ENCODE measurements around the gene POMGNT1.

Gene POMGNT1

DNA sequence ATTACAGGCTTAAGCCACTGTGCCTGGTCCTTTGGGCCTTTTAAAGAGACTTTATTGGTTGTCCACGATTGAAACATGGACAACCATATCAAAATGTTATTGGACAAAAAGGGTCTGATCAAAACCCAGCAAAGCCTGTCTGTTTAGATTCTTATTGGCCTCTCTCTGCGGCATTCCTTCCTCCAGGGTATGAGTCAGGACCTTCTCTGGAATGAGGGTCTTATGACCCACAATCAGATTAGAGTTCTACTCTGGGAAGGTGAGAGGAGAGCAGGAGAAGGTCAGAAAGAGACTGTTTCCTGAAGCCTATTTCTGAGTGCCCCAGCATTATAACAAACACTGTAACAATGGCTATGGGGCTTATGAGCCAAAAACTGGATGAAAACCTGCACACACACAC lies 12.8 kb upstream of the POMGNT1 start:
- Histone ChIP-seq H3K4me1 (peaks cover 15% of the 10 kb centered on the region), H3K27ac (no peak overlapping the region), H3K4me2 (no peak overlapping the region), H3K9me3 (no peaks in the 10 kb centered on the region), H3K36me3 (no peaks in the 10 kb centered on the region), H3K4me3 (no peak overlapping the region), H3K9ac (no peak overlapping the region), H3K27me3 (no peaks in the 10 kb centered on the region), H4K20me1 (no peaks in the 10 kb centered on the region)
- TF ChIP-seq Cebpa-rat (IDR thresholded peaks at IDR 0.05): no peak

DNA sequence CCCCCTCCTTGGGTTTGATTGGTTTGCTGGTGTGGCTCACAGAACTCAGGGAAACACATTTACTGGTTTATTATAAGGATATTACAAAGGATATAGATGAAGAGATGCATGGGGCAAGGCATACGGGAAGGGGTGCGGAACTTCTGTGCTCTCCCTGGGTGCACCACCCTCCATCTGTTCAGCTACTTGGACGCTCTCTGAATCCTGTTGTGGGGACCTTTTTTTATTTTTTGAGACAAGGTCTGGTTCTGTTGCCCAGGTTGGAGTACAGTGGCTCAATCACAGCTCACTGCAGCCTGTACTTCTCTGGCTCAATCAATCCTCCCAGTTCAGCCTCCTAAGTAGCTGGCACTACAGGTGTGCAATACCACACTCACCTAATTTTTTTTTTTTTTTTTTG lies 12.3 kb upstream of the POMGNT1 start:
- no peaks in the 10 kb centered on the region for H3K27me3 ChIP-seq
- no peaks in the 10 kb centered on the region for H3K36me3 ChIP-seq
- H3K4me3 ChIP-seq: no peak overlapping the region
- no peak overlapping the region for H3K4me2 ChIP-seq
- peaks cover 15% of the 10 kb centered on the region for H3K4me1 ChIP-seq
- no peaks in the 10 kb centered on the region for H4K20me1 ChIP-seq
- H3K9me3 ChIP-seq: no peaks in the 10 kb centered on the region
- no peak for TF ChIP-seq Cebpa-rat (IDR thresholded peaks at IDR 0.05)
- H3K9ac ChIP-seq: no peak overlapping the region
- H3K27ac ChIP-seq: no peak overlapping the region

GRCh38 chr1:46206399-46206798 lies 8.2 kb upstream of the POMGNT1 start:
- Histone ChIP-seq H3K9me3 (no peaks in the 10 kb centered on the region), H3K4me2 (no peak overlapping the region), H3K4me3 (no peak overlapping the region), H3K4me1 (peaks cover 45% of the 10 kb centered on the region), H3K36me3 (no peaks in the 10 kb centered on the region), H3K9ac (no peak overlapping the region), H3K27ac (no peak overlapping the region), H3K27me3 (peaks cover 9% of the 10 kb centered on the region; the same call in 1 of the 2 replicates), H4K20me1 (no peaks in the 10 kb centered on the region)
- no peak for TF ChIP-seq Cebpa-rat (IDR thresholded peaks at IDR 0.05)

DNA sequence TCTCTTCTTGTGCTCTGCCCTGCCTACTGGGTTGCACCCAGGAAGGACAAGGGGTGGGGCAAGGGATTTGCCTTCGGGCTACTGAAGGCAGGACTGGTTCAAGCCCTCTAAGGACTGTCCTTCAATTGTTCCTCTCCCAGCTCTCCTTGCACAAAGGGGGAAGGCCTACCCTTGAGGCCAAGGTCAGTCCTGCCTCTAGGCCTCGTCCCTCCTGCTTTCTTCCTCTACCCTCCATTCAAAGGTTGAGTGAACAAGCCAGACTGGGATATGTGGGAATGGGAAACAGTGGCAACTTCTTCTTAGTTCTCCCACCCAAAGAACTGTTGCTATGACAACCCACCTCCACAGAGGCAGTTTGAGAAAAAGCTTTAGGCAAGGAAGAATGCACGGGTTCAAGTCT lies 7.6 kb upstream of the POMGNT1 start:
- Histone ChIP-seq H4K20me1 (no peaks in the 10 kb centered on the region), H3K27me3 (peaks cover 9% of the 10 kb centered on the region; the same call in 1 of the 2 replicates), H3K27ac (no peak overlapping the region), H3K4me1 (peaks cover 45% of the 10 kb centered on the region), H3K4me2 (no peak overlapping the region), H3K36me3 (no peaks in the 10 kb centered on the region), H3K4me3 (no peak overlapping the region), H3K9ac (no peak overlapping the region), H3K9me3 (no peaks in the 10 kb centered on the region)
- no peak for TF ChIP-seq Cebpa-rat (IDR thresholded peaks at IDR 0.05)

- no peak for TF ChIP-seq Cebpa-rat (IDR thresholded peaks at IDR 0.05)
Measured at GRCh38 chr1:46205141-46205540, 6.9 kb upstream of the POMGNT1 start.

DNA sequence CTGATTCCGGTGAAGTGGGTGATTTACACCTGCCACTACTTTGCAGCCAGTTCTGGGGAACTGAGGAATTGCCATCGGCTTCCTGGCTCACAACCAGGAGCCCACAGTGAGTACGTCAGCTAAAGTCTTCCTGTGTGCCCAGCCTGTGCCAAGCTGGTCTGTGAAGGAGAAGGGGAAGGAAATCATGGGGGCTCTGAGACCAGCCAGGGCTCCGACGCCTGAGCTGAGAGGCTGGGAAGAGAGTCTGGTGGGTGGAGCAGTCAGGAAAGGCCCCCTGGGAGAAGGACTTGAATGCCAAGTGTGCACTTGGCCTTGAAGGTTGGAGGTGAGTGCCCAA lies 6.1 kb upstream of the POMGNT1 start:
- H3K9ac ChIP-seq: no peak overlapping the region
- H3K4me3 ChIP-seq: peak overlapping the region; percentile 75; the same call in 1 of the 2 replicates
- H3K4me2 ChIP-seq: peak overlapping the region; percentile 97
- no peaks in the 10 kb centered on the region for H3K36me3 ChIP-seq
- TF ChIP-seq Cebpa-rat (IDR thresholded peaks at IDR 0.05): no peak
- no peaks in the 10 kb centered on the region for H4K20me1 ChIP-seq
- H3K4me1 ChIP-seq: peaks cover 41% of the 10 kb centered on the region
- no peaks in the 10 kb centered on the region for H3K9me3 ChIP-seq
- peaks cover 9% of the 10 kb centered on the region; the same call in 1 of the 2 replicates for H3K27me3 ChIP-seq
- no peak overlapping the region for H3K27ac ChIP-seq

More at GRCh38 chr1:46205141-46205540, 6.9 kb upstream of the POMGNT1 start:
- Histone ChIP-seq H3K27me3 (peaks cover 9% of the 10 kb centered on the region; the same call in 1 of the 2 replicates), H3K4me1 (peaks cover 45% of the 10 kb centered on the region), H3K9ac (no peak overlapping the region), H4K20me1 (no peaks in the 10 kb centered on the region), H3K36me3 (no peaks in the 10 kb centered on the region), H3K9me3 (no peaks in the 10 kb centered on the region), H3K27ac (no peak overlapping the region), H3K4me3 (no peak overlapping the region), H3K4me2 (no peak overlapping the region)

- Histone ChIP-seq H3K36me3 (no peaks in the 10 kb centered on the region), H3K27ac (peak overlapping the region; percentile 4; the same call in 1 of the 2 replicates), H3K9me3 (no peaks in the 10 kb centered on the region), H3K4me3 (peak overlapping the region; percentile 75), H3K4me2 (peak overlapping the region; percentile 97), H3K4me1 (peaks cover 46% of the 10 kb centered on the region), H3K27me3 (peaks cover 9% of the 10 kb centered on the region; the same call in 1 of the 2 replicates), H3K9ac (peak overlapping the region; percentile 78), H4K20me1 (no peaks in the 10 kb centered on the region)
- TF ChIP-seq Cebpa-rat (IDR thresholded peaks at IDR 0.05): no peak
Measured at GRCh38 chr1:46203738-46204405, 5.6 kb upstream of the POMGNT1 start.

DNA sequence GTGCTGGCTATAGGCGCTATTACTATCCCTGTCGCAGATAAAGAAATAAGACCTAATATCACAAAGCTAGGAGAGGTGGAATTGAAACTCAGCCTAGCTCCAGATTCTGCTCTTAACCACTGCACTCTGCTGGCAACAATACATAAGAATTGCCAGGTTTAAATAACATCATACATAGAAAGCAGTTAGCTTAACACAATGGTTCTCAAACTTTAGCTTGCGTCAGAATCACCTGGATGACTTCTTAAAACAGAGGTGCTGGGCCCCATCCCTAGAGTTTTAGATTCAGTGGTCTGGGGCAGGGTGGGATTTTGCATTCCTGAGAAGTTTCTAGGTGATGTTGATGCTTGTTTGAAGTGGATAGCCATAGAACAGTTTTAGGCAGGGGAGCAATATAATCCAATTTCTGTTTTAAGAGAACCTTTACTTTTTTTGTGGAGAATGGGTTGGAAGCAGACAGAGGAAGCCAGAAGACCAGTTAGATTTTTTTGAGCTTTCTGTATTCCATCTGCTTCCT lies 1.1 kb upstream of the POMGNT1 start:
- H3K36me3 ChIP-seq: peaks cover 18% of the 10 kb centered on the region
- H3K4me1 ChIP-seq: peaks cover 56% of the 10 kb centered on the region
- peak overlapping the region; percentile 93 for H3K4me2 ChIP-seq
- H4K20me1 ChIP-seq: no peaks in the 10 kb centered on the region
- H3K27ac ChIP-seq: no peak overlapping the region
- H3K4me3 ChIP-seq: peak overlapping the region; percentile 83
- H3K9me3 ChIP-seq: no peaks in the 10 kb centered on the region
- no peak for TF ChIP-seq Cebpa-rat (IDR thresholded peaks at IDR 0.05)
- H3K27me3 ChIP-seq: peaks cover 9% of the 10 kb centered on the region; the same call in 1 of the 2 replicates
- H3K9ac ChIP-seq: peak overlapping the region; percentile 89

GRCh38 chr1:46197560-46197963 lies 672 bp downstream of the POMGNT1 start:
- Histone ChIP-seq H3K4me1 (peaks cover 39% of the 10 kb centered on the region), H3K4me2 (peak overlapping the region; percentile 93), H3K36me3 (peaks cover 35% of the 10 kb centered on the region), H4K20me1 (no peaks in the 10 kb centered on the region), H3K9ac (peak overlapping the region; percentile 89), H3K27ac (peak overlapping the region; percentile 89), H3K4me3 (peak overlapping the region; percentile 83), H3K27me3 (no peaks in the 10 kb centered on the region), H3K9me3 (no peaks in the 10 kb centered on the region)
- TF ChIP-seq Cebpa-rat (IDR thresholded peaks at IDR 0.05): no peak

DNA sequence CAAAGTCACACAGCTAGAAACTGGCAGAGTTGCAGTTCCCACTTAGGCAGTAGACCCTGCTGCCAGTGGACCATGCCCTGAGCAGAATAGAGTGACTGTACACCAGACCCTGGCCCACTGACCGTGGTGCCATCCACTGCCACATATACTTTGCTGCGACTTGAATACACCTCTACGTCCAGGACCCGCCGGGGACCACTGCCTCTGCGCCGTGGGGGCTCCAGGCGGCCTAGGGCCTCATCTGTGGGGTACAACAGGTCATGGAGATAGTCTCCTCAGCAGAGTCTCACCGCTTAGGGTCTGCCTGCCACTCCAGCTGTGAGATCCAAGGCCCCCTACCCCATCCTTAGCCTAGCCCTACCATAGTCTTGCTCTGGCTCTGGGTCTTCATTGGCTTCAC lies 1.6 kb downstream of the POMGNT1 start:
- Histone ChIP-seq H3K9ac (no peak overlapping the region), H3K4me1 (peaks cover 34% of the 10 kb centered on the region), H3K4me3 (no peak overlapping the region), H3K27me3 (no peaks in the 10 kb centered on the region), H3K9me3 (no peaks in the 10 kb centered on the region), H3K27ac (no peak overlapping the region), H3K4me2 (0 out of 2 replicates have a peak overlapping the region, but pooled peaks have one; percentile 93), H4K20me1 (no peaks in the 10 kb centered on the region), H3K36me3 (peaks cover 44% of the 10 kb centered on the region)
- no peak for TF ChIP-seq Cebpa-rat (IDR thresholded peaks at IDR 0.05)
